HG03135 (cell line): ENCODE data around the gene SLC22A8.
"Not testable (repeated sequence)": the region's sequence is repeated elsewhere in the genome, so short reads cannot be mapped to it uniquely, and the experiment has no call there.

Experiments
- ATAC-seq: cut with Tn5 transposase; IDR thresholded peaks from one replicate; pipeline ENCODE4 v1.9.1; 2021; ENCODE audit warnings: mild to moderate bottlenecking, moderate library complexity; ENCODE audit not compliant: unreplicated experiment

SLC22A8 gene

DNA sequence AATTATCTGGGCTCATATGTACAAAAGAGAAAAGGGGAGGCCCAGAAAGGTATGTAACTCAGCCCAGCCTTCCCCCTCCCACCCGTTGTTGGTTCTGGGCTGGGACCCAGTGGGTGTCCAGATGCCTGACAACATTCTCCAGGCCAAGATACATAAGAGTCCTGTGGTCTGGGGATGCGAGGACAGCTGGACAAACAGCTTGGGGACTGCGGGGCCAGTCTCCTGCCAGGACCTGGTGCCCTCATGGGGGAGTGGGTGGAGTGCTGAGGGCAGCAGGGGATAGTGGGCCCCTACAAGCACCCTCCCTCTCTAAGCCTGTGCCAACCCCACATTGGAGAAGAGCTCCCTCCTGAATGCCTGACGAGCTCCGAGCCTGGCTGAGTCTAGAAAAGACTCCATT is 27.4 kb downstream of the SLC22A8 start:
- no peak for ATAC-seq

DNA sequence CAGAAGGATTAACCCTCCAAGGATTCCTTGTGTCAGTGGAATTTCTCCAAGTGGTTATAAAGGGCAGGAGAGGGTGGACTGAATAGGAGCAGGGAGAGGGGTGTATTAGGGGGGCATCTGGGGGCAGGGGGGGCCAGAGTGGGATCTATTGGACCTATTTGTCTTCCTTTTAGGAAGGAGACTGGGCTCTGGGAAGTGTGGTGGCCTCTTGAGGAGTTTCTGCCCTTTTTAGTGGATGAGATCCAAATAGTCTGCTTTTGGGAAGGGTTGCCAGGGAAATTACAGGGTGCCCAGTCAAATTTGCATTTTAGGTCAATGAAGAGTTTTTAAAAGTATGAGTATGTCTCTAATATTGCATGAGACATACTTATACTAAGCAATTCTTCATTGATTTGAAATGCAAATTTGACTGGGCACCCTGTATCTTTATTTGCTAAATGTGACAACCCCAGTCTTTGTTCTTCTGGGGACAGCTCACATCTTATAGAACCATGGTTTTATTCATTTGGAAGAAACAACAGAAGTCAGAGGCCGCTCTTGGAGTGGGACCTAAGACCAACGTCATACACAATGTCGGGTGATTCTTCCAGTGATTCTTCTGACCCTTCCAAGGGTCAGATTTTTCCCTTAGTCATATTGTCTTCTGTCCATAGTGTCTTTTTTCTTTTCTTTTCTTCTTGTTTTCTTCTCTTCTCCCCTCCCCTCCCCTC is 30.4 kb downstream of the SLC22A8 start:
- ATAC-seq = no peak

DNA sequence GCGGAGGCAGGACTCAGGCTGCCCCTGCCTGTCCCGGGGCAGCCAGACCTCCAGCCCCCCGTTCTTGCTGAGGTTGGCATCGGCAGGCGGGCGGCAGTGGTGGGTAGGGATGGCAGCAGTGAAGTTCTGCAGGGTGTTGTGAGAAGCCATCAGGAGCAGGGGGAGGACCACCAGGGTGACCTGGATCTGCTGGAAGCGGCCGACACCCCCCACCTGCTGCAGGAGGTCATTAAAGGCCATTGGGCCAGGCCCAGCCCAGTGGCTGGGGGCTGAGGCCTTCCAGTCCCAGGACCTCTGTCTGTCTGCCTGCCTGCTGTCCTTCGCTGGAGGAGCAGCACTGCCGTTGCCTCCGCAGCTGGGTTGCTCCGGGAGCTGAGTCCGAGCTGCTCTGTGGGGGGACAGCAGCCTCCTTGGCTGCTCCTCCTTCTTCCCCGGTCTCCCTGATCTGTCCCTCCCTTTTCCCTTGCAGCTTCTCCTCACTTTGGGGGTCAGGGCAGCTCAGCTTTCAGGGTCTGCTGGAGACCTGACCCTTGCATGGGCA is 31.1 kb downstream of the SLC22A8 start, which contains the start of gene SLC22A6:
SLC22A6 (minus strand) TSS at position 517 of the 541 bp plus-strand sequence; CDS start at position 240, 277 bp downstream.
- no peak for ATAC-seq

- ATAC-seq = no peak
Observed at GRCh38 chr11:62983536-62984199, 32.0 kb downstream of the SLC22A8 start.

DNA sequence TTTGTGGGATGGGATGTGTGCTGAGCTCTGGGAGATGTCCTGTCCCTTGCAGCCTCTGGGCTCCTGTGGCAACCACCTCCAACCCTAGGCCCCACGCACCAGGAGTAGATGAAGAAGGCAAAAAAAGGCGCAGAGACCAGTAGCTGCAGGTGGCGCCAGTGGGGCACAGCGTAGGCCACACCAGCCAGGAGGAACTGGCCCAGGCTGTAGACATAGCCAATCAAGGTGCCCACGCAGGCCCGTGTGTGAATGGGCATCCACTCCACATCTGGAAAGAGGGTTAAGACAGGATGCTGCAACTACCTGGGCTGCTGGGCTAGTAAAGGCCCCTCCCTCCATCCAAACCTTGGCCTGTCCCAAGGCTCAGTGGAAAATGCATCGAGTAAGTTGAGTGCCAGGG is 33.9 kb downstream of the SLC22A8 start:
- no peak for ATAC-seq

DNA sequence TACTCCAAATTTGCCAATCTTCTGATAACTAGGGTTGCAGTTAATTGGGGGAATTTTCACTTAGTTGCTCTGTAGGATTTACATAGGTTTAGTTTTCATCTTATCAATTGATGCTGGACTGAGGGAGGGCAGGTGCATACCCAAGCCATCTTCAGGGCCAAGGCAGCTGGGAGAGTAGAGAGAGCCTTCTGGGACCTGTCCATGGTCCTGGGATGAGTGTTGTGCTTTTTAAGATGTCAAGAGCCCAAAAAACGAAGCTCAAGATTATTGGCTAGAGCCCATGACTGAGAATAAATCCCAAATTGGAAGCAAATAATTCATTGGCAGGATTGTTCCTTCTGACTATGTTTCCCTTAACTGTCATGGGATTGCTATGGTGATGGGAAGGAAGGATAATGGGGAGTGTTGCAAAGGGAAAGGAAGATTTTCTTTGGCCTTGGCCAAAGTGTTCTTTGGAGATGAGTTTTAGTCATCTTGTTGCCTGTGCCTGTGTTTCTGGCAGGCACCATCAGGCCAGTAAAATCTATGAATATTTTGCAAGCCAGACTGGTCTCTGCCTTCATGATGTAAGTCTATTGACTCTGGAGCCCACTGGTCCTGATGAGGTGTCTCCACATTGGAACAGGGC is 35.4 kb downstream of the SLC22A8 start:
- ATAC-seq = no peak

DNA sequence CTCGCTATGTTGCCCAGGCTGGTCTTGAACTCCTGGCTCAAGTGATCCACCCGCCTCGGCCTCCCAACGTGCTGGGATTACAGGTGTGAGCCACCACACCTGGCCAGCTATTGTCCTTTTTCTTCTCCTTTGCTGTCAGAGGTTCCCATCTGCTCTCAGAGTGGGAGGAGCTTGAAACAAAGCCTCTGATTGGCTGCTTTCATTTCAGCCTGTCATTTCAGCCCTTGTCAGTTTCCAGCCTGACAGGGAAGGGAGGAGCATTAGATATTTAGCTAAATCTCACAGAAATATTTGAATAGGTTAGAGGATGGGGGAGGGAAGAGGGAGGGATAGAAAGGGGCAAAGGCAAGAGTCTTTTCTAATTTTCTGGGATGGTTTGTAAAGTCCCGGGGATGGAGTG is 39.5 kb downstream of the SLC22A8 start:
- ATAC-seq = no peak

DNA sequence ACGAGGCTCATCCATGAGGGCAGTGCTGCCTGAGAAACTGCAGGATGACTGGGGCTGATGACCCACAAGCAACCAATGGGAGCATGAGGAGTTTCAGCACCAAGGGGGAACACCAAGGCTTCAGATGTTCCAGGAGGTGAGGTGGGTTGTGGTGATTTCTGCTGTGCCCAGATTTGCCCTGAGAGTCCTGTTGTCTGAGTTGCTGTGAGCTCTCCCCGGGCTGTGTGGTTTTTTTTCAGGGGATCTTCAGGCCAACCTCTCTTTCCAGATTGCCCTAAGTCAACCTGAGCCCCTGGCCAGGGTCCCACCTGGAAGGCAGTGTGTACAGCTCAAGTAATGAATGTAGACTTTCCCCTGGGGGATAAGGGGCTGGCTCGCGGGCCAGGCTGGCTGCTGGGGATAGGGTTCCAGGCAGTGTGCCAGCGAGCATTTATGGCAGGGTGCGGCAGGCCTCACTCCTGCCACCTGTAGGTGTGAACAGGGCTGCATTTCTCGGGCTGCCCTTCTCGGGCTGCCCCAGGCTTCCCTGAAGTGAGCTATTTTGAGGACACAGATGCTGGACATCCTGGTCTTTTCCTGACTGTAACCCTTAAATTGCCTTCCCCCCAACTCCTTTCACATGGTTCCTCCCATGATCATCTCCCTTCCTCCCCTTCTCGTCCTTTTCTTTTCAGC is 40.7 kb downstream of the SLC22A8 start:
- no peak for ATAC-seq

- no peak for ATAC-seq
Observed at GRCh38 chr11:62965574-62965973, 50.1 kb downstream of the SLC22A8 start.

GRCh38 chr11:62962391-62962790 is 53.2 kb downstream of the SLC22A8 start:
- ATAC-seq = no peak

- ATAC-seq = no peak
Observed at GRCh38 chr11:62961017-62961570, 54.5 kb downstream of the SLC22A8 start.

GRCh38 chr11:62959422-62959980 is 56.1 kb downstream of the SLC22A8 start:
- ATAC-seq = no peak

DNA sequence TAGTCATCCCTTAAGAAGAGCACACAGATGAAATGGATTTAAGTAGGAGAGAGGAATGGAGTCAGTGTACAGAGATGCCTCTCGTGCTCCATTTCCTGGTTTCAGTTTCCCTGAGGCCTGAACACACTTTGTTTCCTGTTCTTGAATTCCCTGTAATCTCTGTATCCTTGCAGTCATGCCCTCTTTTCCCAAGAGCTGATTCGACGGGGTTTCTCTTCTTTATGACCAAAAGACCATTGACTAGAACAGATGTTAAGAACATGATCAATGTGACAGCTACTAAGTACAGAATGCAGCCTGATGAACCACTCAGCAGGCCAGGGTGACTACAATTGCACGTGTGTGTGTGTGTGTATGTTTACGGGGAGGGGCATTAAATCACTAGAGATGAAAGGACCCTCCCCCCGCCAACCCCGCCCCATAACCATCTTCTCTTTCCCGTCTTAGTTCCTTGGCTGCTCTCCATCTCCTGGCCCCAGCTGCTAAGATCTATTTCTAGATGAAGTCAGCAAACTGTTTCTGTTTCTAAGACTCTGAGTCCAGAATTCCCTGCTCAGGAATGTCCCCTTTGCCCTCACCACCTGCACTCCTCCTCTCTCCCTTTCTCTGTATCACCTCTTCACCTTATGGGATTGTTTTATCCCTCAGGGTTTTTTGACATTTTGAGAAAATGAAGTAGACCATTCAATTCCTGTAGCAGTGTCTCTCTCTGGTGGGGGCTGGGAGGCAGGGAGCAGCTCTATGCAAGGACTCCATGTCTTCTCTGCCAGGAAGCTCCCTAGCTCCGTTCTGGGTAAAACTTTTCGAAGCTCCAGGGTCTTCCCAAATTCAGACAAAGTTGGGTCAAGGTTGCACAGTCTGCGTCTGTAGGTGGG is 56.9 kb downstream of the SLC22A8 start:
- no peak for ATAC-seq

DNA sequence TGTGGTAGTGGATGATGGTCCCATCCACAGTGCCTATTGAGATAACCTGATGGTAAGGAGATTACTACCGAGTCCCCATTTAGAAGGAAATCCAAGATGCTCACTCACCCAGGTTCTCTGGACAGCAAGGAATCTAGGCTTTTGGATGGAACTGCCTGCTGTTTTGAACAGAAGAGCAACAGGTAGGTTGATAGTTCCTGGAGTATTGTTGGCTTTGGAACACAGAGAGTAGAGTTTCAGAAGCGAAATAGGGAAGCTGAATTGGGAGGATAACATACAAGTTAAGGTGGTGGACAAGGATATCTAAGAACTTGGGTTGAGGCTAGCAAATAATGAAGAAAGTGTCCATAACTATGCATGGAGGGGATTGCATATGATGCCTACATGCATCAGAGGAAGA is 58.5 kb downstream of the SLC22A8 start:
- ATAC-seq = no peak

DNA sequence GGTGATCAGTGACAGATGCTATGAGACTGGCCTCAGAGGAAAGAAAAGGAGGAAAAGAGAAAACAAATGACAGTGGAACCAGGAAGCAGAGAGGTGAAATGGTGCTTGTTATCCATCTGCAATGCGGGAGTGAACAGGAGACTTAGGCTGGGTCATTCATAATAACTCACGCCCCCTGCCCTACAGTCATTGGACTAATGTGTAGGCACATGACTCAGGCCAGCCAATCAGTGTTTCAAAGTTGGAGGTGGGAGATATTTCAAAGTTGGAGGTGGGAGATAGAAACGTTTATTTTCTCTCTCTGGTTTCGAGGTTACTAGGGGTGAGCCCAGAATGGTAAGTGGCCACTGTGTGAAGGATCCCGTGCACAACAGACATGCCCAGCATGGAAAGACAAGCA is 61.2 kb downstream of the SLC22A8 start:
- ATAC-seq = no peak

- ATAC-seq = no peak
Observed at GRCh38 chr11:62953811-62954210, 61.8 kb downstream of the SLC22A8 start.

GRCh38 chr11:62948765-62949320 is 66.8 kb downstream of the SLC22A8 start:
- ATAC-seq = no peak

DNA sequence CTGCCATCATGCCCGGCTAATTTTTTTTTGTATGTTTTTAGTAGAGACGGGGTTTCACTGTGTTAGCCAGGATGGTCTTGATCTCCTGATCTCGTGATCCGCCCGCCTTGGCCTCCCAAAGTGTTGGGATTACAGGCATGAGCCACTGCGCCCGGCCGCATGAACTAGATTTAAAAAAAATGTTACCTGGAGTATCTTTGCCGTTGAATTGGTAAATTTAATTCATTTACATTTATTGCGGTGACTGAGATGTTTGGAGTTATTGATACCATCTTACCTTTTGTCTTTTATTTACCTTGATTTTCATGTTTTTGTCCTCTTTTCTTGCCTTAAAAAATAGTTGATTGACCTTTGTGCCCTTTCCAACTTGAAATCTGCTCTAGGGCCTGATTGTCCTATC is 70.1 kb downstream of the SLC22A8 start:
- not testable (repeated sequence) for ATAC-seq
